NCI-H2029 treated with DMSO at 0.1 percent for 48 hours (cell line): ENCODE data around the gene FAM151A.

Experiments used
- DNase-seq: peaks from one replicate; lab custom pipeline; 2025; lab: John Stamatoyannopoulos, UW

The FAM151A gene

DNA sequence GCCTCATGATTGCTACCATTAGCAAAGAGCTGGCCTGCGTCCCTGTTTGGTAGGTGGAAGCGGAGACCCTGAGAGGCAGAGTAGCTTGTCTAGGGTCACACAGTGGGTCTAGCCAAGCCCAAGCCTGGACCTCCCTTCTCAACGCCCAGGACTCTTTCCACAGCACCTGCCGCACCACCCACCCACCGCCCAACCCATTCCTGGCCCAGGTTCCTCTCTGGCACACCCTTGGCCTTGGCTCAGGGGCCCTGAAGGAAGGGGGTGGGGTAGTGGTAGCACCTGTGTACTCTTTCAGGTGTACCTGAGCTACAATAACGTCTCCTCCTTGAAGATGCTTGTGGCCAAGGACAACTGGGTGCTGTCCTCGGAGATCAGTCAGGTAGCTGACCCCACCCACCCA is 19.3 kb downstream of the FAM151A start:
- no peak for DNase-seq

DNA sequence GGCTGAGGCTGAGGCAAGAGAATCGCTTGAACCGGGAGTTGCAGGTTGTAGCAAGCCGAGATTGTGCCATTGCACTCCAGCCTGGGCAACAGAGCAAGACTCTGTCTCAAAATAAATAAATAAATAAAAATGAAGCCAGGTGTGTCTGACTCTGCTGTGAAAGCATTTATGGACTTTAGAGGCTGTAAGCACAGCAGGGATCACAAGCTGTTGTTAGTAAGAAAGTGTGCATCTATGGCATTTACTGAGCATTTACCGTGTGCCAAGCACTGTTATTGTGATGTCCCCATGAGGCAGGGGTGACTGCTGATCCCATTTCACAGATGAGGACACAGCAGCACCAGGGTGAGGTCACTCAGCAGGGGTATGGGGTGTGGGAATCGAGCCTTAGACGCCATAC is 20.1 kb downstream of the FAM151A start:
- no peak for DNase-seq

DNA sequence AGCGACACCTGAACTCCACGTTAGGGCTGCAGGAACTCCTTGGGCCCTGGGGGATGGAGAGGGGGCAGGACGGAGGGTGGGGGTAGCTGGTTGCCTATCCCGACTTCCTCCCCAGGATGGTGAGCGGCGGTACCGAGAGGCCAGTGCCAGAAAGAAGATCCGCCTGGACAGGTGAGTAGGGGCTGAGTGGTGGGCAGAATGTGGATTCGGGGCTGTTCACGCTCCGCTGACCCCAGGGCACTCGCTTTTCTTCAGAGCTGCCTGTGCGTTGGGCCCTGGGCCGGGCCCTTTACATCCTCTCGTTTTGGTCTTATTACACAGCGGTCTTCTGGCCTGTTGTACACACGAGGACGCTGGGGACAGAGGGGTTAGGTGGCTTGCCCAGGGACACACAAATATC is 20.8 kb downstream of the FAM151A start:
- DNase-seq, result no peak

DNA sequence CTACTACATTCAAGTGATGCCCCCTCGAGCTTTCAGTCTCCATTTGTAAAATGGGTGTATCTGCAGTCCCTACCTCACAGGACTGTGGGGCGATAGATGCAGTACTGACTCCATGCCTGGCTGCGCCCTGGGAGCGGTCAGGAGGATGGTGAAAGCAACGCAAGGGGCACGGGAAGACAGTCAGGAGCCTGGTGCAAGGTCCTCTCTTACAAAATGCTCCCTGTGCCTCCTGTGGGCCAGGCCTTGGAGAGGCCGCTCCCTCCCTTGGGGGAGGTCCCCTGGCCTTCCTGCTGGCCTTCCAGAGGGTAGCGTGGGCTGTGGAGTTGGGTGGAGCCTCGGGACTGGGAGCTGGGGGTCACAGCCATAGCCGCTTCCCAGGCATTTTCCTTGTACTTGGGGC is 21.6 kb downstream of the FAM151A start:
- no peak for DNase-seq

DNA sequence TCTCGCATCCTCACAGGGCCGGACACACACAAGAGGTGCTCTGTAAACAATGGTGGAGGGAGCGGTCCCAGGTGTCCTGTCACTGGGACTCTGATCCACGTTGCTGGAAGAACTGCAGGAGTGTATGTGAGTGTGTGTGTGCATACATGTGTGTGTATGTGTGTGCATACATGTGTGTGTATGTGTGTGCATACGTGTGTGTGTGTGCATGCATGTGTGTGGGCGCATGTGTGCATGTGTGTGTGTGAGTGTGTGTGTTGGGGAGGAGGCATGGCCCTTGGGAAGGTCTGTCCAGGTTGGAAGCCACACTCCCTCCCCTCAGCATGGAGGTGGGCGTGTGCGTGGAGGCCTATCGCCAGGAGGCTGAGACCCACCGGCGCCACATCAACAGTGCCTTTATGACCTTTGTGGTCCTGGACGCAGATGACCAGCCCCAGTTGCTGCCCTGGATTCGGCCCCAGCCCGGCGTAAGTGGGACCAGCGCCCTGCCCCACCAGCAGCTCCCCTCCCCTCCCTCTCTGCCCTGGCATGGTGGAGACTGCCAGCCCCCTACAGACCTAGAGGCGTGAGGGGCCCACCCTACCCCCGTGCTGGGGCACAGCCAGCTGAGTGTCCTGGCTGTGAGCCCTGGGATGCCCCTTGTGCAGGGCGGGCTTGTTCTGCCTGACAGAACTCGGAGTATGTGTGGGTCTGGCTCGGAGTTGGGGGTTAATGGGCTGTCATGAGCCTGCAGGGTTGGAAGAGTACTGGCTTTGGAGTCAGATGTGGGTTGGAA is 22.2 kb downstream of the FAM151A start:
- no peak for DNase-seq

DNA sequence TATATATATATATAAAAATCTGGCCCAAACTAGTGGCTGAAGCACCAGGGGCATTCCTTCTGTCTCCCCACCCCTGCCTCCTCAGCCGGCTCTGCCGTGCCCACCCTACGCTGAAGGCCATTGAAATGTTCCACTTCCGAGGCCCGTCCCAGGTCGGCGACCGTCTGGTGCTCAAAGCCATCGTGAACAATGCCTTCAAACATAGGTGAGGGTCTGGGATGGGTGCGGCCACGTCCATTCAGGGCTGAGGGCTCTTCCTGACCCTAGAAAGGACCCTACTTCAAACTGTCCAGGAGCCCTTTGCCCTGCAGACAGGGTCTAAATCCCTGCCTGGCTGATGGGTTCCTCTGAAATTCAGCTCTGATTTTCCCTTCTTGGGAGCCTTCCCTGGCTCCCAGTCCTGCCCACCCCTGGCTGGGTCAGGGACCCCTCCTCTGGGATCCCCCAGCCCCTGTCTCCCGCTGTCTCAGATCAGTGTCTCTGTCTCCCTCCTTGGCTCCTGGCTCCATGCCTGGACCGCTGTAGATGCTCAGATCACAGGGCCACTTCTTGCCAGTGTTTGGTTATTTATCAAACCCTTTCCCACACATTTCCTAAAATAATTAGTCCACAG is 24.0 kb downstream of the FAM151A start:
- DNase-seq, result no peak

DNA sequence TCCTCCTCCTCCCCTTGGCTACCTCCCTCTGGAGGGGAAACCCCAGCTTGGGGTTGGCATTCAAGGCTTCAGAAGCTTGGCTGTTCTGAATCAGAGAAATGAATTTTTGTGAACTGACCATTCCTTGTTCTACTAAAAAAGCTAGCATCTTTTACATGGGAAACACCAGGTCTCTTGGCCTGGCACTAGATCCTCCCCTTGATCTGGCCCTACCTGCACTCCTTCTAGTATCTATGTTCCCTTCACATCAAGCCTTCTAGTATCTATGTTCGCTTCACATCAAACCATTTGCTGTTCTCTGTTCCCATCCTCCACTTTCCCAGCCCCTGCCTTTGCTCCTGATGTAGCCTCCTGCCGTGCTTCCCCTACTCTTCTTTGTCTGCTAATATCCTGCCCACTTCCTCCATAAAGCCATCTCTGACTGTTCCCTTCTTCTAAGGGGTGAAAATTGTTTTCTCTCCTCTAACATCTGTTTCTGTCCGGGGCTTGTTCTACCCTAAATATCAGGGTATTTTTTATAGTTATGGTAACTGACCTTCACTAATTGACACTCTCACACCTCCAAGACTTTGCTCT is 25.8 kb downstream of the FAM151A start:
- no peak for DNase-seq

DNA sequence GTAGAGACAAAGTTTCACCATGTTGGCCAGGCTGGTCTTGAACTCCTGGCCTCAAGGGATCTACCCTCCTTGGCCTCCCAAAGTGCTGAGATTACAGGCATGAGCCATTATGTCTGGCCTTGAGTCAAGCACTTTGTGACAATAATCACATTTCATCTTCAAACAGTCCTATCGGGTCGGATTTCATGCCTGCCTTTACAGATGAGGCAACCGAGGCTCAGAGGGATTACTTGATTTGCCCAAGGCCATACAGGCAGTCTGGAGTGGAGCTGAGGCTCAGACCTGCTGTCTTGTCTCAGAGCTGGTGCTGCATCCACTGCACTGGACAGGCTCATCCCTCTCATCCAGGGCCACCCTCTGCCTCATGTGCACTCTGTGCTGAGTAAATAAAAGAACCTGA is 26.6 kb downstream of the FAM151A start:
- no peak for DNase-seq

DNA sequence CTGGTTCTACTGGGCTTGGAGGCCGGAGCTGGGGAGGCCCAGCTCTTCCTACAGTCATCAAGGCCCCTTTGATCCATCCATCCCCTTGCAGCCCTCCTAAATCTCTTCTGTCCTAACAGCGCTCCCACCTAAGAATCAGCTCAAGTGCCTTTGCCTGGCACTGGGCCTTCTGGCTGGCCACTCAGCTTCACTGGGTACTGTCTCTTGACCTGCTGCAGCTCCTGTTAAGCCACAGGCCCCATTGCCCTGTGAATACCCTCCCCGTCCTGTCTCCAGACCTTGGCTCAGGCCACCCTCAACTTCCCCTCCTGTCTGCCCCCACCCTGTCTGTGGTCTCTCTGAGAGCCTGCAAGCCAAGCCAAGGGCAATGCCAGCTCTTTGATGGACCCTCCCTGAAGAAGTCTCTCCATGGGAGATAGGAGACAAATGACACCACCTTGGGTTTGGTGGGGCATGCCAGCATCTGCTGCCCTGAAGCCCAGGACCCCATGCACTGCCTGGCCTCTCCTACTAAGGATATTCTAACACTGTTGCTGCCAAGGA is 27.3 kb downstream of the FAM151A start:
- no peak for DNase-seq

DNA sequence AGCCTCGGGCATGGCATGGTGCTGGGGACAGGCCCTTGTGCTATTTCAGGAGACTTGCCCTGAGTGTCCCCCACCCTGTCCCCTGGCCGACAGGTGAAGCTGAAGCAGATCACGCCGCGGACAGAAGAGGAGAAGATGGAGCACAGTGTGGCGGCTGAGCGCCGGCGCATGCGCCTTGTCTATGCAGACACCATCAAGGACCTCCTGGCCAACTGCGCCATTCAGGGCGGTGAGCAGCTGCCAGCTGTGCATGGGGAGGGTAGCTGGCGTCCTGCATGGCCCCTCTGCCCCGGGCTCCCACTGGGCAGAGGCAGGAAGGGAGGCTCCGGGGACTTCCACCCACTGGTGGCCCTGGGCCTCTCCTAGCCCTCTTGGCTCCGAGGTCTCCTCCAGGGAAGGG is 28.9 kb downstream of the FAM151A start:
- no peak for DNase-seq

DNA sequence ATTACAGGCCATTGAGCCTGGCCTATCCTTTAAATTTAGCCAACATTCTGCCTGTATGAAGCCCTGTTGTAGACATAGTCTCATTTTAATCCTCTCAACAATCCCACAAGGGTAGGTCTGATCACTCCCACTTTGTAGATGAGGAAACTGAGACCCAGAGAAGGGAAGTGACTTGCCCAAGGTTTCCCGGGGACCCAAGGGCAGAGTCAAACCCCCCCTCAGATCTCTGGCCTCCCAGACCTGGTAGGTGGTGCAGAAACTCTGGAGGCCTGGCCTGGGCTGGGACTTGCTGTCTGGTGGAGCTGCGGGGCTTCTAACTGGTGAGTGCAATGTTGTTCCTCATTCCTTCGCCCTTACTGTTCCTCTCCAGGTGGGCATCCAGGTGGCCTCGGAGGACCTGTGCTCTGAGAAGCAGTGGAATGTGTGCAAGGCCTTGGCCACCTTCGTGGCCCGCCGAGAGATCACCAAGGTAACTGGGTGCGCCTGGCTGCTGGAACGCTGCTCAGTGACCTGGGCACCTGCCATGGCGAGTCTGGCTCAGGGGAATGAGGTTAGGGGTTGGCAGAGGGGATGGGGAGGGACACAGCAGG is 29.7 kb downstream of the FAM151A start:
- DNase-seq, result no peak

DNA sequence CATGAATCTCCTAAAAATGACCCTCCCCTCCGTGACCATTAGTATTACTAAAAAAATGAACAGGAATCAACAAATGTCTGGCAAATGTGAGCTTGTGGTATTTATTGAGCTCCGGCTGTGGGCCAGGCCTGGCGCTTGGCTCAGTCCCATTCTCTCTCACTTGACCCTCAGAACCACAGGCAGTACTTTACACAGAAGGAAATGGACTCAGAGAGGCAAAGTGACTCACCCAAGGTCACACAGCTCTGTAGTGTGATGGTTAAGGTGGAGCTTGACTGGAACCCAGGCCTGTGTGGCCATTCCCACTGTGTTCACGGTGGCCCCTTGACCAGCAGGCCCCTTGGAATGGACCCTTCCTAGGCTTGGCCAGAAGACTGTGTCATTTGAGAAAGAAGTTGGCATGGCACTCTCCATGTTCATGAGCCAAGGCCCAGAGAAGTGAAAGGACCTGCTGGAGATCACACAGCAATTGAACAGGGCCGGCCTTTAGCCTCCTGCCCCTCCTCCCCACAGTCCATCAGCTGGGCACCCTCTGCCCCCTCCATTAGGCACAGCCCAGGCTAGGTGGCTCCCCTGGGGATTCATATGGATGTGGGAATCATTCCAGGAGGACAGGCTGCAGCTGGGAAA is 32.1 kb downstream of the FAM151A start:
- DNase-seq, result no peak

DNA sequence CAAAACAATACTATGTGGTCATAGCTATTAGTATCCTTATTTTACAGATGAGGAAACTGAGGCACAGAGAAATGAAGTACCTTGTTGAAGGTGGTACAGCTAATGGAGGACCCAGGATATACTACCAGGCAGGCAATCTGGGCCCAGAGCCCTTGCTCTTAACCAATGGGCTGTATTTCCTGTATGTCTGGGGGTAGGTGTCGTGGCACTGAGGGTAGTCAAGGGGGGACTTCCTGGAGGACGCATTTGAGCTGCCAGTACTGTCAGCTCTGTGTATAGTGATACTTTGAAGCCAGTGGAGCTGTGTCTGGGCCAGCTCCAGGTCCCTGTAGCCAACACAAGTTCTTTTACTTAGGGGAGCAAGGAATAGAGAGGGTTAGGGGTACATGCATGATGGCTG is 34.9 kb downstream of the FAM151A start:
- DNase-seq, result no peak

DNA sequence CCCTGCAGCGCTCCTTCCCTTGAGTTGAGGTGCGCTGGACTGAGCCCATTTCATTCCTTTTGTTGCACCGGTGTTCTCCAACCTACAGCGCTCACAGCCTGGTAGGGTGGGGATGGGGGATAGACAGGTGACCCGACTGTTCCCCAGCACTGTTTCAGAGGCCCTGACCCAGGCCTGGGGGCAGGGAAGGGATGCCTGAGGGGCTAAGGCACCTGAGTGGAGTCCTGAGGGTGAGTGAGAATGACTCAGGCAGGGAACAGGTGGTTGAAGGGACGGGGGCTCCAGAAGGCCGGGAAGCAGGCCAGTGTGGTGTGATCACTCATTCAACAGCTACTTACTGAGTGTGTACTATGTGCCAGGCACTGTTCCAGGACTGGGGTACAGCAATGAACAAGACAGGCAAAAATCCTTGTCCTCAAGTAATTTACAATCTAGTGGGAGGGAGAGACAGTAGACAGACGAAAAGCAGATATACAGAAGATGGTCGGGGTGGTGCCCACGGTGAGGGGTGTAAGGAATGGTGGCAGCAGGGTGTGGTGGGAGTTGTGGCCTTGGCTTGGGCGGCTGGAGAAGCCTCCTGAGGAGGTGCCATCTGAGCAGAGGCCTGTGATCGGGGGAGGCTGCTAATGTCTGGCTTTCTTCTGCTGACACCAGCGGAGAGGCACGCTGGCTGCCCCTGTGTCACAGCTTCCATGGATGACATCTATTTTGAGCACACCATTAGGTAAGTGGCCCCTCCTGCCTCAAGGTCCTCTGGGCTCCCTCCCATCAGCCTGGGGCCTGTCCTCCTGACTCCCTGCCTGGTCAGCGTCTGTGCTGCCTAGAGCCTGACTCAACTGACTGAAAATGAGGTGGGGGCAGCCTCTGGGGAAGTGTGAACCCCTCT is 37.9 kb downstream of the FAM151A start:
- no peak for DNase-seq

DNA sequence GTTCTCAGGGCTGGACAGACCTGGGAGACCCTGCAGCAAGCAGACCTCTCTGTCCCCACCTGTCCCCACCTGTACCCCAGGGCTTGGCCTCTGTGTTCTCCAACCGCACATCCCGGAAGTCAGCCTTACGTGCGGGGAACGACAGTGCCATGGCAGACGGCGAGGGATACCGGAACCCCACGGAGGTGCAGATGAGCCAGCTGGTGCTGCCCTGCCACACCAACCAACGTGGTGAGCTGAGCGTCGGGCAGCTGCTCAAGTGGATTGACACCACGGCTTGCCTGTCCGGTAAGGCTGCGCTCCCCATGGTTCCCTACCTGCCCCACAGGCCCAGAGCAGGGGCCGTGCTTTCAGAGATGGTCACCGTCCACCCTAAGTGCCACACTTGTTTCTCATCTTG is 38.8 kb downstream of the FAM151A start:
- no peak for DNase-seq

DNA sequence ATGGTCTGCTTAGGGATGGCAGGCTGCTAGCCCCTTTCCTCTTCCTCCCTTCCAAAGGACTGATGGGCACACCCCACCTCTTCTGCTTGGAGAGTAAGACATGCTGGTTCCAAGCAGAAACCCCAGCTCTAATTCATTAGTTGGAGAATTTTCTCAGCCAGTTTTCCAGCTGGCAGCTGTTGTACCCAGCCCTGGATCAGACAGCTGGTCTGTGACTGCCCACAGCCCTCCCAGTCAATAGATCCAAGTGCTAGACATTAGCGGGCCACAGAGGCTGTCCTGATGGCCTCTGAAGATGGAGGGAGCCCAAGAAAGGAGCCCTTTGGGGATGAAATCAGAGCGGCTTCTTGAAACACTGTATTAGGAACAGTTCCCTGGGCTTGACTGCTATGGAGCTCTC is 39.5 kb downstream of the FAM151A start:
- no peak for DNase-seq

DNA sequence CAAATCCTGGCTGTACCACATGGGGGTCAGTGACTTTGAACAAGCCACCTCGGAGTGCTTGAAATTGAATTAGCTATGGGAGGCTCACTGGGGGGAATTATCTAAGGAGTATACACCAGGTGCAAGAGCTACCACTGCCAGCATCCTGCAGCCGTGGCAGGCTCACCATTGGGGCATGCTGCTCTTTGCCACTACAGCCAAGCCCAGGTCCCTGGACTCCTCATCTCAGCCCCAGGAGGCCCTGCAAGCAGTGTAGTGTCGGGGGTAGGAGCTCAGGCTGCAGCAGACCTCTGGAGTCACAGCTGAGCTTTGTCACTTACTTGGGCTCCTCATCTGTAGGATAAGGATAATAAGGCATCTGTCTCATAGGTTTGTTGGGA is 40.0 kb downstream of the FAM151A start:
- DNase-seq, result no peak

DNA sequence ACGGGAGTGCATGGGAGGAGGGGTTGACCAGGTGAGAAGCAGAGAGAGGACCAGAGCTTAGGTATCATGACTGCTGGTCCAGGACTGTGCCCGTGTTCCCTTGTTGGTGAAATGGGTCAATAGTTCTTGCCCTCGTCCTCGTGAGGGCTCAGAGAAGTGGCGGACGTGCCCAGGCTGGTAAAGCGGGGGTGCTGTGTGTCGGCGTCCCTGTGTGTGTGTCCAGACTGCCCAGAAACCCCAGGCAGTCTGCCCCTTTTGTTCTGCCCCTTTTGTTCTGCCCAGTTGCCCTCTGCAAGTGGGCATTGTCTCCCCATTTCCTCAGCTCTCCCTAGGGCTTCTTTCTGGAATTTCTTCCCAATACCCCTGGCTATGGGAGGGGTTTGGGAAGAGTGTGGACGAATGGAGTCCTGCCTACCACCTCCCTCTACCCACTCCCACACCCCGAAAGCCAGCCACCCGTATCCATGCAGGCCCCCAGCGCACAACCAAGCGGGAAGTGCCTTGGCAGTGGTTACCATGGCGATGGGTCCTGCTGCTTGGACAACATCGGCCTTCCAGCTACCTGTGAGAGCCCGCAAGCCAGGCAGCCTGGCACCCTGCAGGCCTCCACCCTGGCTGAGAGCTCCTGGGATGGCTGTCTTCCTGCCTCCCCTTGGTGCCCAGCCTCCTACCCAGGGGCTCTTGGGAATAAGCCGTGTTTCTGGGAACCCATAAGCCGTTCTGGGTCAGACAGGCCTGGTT is 40.6 kb downstream of the FAM151A start:
- DNase-seq, result no peak

DNA sequence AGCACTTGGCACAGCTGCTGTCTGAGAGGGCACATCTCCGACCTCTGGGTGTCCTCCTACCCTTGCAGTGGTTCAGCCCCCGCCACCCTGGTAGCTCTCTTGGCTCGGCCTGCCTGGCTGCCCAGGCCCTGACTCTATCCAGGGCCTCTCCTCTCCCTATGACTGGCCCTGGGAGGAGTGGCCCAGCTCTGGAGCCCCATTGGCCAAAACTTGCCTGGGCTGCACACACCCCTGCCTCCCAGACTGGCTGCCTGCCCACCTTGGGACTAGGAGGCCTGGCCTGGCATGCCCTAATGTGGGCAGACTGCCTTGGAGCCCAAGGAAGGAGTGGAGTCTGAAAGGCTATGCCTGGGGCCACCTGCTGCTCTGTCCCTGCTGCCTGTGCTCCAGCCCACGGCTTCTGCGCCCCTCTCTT is 41.7 kb downstream of the FAM151A start:
- peak; percentile 93 for DNase-seq

DNA sequence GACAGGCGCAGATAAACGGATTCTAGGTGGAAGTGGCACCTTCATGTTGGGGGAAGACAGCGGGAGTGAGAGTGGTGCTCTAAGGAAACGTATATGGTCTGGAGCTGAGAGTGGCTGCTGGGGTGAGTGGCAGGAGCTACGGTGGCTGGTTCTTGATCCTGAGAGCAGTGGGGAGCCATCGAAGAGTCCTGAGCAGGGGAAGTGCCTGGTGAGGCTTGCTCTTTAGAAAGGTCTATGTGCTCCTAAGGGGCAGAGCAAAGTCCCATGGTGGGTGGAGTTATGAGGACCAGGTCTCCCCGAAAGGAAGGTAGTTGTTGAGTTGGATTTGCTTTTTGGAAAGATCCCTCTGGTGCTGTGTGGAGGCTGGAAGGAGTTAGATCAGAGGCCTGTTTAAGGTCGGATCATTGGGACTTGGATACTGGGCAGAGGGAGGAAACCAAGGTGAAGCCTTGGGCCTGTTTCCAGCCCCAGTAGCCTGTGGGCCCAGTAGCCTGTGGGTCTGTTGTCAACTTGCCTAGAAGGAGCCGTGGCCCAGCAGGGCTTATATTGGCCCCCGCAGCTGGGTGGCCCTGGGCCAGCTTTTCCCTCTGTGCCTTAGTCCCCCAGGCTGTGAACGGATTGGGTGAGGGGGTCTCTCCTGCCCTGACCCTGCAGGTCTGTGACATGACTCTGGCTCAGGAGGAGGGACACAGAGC is 42.3 kb downstream of the FAM151A start:
- no peak for DNase-seq
